Germinal center (tissue), 1 donor: ENCODE data around the gene TEPSIN.

Experiments used
- DNase-seq: peaks from one replicate; pipeline ENCODE4 v3.0.0; 2012; ENCODE audit warnings: mixed read lengths, low spot score

The TEPSIN gene

DNA sequence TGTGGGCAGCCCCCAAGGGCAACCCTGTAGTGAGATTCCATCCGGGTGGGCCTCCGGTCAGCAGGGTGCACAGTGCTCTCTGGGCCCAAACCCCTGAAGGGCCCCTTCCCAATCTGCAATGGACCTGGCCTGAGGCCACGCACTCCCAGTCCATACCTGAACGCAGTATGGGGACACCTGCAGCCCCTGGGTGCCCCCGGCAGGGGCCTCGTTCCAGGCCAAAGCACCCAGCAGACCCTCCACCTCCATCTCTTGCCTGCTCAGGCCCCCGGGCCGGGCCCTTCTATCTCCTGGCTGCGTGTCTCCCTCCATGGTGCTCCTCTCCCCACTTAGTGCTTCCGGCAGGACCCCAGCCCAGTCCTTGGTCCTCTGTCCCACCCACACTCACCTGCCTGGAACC lies 55.5 kb downstream of the TEPSIN start:
- DNase-seq, result no peak

DNA sequence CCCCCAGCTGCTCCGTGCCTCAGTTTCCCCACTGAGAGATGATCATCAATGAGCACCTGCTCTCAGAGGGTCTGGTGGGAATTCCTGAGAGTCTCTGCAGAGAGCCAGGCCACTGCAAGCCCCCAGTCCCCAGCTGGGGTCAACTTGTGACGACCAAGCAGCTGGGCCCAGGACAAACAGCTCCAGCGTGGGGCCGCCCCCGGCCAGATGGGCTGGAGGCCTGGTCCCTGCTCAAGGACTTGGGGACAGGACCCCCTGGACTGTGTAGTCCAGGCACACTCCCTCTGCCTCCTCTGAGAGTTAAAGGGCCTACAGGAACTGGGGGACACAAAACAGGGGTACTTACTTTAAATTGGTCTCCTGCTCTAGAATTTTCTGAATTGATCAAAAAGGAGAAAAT lies 56.3 kb downstream of the TEPSIN start:
- DNase-seq, result no peak

DNA sequence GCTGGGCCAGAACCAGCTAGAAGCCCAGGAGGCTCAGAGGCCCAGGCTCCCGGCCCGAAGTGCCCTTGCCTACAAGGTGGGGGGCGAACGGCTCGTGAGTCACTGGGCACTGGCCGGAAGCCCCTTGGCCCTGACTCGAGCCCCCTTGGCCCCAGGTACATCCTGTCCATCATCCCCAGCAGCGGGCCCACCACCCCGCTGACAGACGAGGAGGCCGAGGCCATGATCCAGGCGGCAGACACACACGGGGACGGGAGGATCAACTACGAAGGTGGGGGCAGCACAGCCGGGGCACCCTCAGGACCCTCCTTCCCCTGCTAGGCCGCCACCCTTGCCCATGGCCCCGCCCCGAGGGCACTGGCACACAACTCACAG lies 57.1 kb downstream of the TEPSIN start:
- no peak for DNase-seq

DNA sequence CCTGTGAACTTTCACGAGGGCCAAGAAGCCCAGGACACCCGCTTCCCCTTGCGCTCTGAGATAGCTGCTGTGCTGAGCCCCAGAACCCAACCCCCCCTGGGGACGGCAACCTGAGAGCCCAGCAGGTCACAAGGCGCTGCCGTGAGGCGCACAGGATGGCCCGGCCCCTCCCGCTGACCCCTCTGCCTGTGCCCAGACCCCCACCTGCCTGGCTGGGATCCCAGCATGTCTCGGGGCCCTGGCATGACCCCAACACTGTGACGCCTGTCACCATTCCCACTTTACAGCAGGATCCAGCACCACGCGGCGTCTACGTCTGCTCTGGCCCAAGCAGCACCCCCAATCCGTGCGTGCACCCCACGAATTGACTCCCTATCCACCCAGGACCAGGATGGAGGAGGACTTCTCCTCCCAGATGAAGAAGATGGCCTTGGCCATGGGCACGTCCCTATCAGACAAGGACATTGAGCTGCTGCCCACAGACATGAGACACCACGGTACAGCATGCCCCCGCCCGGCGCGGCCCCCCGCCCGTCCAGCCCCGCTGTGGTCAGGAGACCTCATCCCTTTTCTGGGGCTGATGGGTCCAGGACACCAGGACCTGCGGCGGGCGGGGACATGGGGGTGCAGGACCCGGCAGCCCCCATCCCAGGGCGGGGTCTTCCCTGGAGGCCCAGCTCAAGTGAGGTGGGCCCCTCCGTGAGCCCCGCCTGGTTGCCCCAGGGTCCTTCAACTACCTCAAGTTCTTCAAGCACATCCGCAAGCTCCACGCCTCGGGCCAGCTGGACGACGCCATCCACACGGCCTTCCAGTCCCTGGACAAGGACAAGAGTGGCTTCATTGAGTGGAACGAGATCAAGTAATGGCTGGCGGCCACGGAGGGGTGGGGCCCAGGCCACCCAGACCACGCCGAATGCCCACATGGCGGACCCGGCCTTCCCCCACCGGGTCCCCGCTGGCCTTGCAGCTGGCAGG lies 57.7 kb downstream of the TEPSIN start:
- no peak for DNase-seq

DNA sequence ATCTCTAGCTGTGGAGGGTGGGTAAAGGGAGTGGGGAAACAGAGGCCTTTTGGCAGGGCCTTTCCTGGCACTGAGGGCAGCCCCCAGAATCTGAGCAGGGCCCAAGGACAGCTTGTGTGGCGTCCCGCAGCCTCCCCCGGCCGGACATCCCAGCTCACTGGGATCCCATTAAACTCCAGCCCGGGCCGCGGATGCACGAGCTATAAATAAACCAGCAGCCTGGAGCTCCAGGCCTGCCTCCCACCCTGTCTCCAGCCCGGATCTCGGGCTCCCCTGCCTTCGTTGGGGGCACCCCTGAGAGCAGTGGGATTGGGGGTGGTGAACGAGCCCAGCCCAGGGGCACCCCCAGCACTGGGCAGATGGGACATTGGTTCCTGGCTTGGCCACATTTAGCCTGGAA lies 59.0 kb downstream of the TEPSIN start:
- DNase-seq, result no peak

DNA sequence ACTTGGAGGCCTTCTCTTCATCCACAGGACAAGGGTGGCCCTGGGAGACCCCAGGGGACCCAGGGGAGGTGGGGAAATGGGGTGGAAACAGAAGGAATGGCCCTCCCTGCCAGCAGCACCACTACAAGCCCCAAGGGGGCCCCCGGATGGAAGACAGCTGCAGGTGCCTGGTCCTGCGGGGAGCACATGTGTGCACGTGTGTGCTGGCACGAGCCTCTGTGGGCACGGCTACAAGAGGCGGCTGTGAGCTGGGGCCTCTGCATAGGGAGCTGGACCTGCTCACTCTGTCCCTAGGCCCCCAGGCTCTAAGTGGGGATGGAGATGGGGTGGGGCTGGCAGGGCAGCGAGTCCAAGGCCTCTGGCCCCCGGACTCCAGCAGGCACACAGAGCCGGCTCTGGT lies 59.6 kb downstream of the TEPSIN start:
- no peak for DNase-seq
